ENCODE measurements around the gene FAM234B. TPM values are rescaled to one million over a fixed set of nuclear protein-coding genes. Genes with fewer than 3 reads are reported as not detected.

FAM234B gene
- total RNA-seq, 2 donors from 2014 or later = 4.5 to 8.5 TPM

GRCh38 chr12:13005649-13006048 is 38.5 kb upstream of the FAM234B start:
- Histone ChIP-seq H3K27me3 (replicated peaks; ENCODE audit: insufficient read depth) (no peaks in the 10 kb centered on the region), H3K4me3 (no peak overlapping the region), H3K27ac (no peak overlapping the region), H3K9me3 (no peaks in the 10 kb centered on the region), H3K4me1 (ENCODE audit: control insufficient read depth in 1 of 2, low read depth in 2 of 2) (no peaks in the 10 kb centered on the region), H3K36me3 (no peaks in the 10 kb centered on the region)
- no peak for TF ChIP-seq CTCF (IDR thresholded peaks at IDR 0.05)
- DNase-seq (ENCODE audit: low spot score) (no peak), ATAC-seq (ENCODE audit: insufficient number of reproducible peaks, low FRiP score, low read depth) (no peak)

- TF ChIP-seq CTCF (IDR thresholded peaks at IDR 0.05) = no peak
- H3K27ac ChIP-seq = no peak overlapping the region
- H3K36me3 ChIP-seq = no peaks in the 10 kb centered on the region
- H3K27me3 ChIP-seq (replicated peaks; ENCODE audit: insufficient read depth) = no peaks in the 10 kb centered on the region
- H3K4me1 ChIP-seq (ENCODE audit: control insufficient read depth in 1 of 2, low read depth in 2 of 2) = no peaks in the 10 kb centered on the region
- ATAC-seq (ENCODE audit: insufficient number of reproducible peaks, low FRiP score, low read depth) (no peak), DNase-seq (ENCODE audit: low spot score) (no peak)
- no peak overlapping the region for H3K4me3 ChIP-seq
- no peaks in the 10 kb centered on the region for H3K9me3 ChIP-seq
Measured at GRCh38 chr12:13007496-13008233, 36.5 kb upstream of the FAM234B start.

- Histone ChIP-seq H3K27me3 (replicated peaks; ENCODE audit: insufficient read depth) (no peaks in the 10 kb centered on the region), H3K4me3 (no peak overlapping the region), H3K4me1 (ENCODE audit: control insufficient read depth in 1 of 2, low read depth in 2 of 2) (no peaks in the 10 kb centered on the region), H3K27ac (no peak overlapping the region), H3K36me3 (no peaks in the 10 kb centered on the region), H3K9me3 (no peaks in the 10 kb centered on the region)
- DNase-seq (ENCODE audit: low spot score) = no peak
- ATAC-seq (ENCODE audit: insufficient number of reproducible peaks, low FRiP score, low read depth) = no peak
- TF ChIP-seq CTCF (IDR thresholded peaks at IDR 0.05) = no peak
Measured at GRCh38 chr12:13008741-13009380, 35.3 kb upstream of the FAM234B start.

GRCh38 chr12:13011098-13011497 is 33.1 kb upstream of the FAM234B start:
- Histone ChIP-seq H3K4me1 (ENCODE audit: control insufficient read depth in 1 of 2, low read depth in 2 of 2) (no peaks in the 10 kb centered on the region), H3K27me3 (replicated peaks; ENCODE audit: insufficient read depth) (no peaks in the 10 kb centered on the region), H3K4me3 (no peak overlapping the region), H3K36me3 (no peaks in the 10 kb centered on the region), H3K9me3 (no peaks in the 10 kb centered on the region), H3K27ac (no peak overlapping the region)
- no peak for TF ChIP-seq CTCF (IDR thresholded peaks at IDR 0.05)
- ATAC-seq (ENCODE audit: insufficient number of reproducible peaks, low FRiP score, low read depth) (no peak), DNase-seq (ENCODE audit: low spot score) (no peak)

GRCh38 chr12:13022851-13023271 is 21.3 kb upstream of the FAM234B start:
- ATAC-seq (ENCODE audit: insufficient number of reproducible peaks, low FRiP score, low read depth) = no peak
- DNase-seq (ENCODE audit: low spot score) = no peak

More at GRCh38 chr12:13022851-13023271, 21.3 kb upstream of the FAM234B start:
- Histone ChIP-seq H3K36me3 (no peaks in the 10 kb centered on the region), H3K4me1 (ENCODE audit: control insufficient read depth in 1 of 2, low read depth in 2 of 2) (peaks cover 12 to 20% of the 10 kb centered on the region in 2 donors), H3K27me3 (replicated peaks; ENCODE audit: insufficient read depth) (no peaks in the 10 kb centered on the region), H3K4me3 (no peak overlapping the region), H3K27ac (no peak overlapping the region), H3K9me3 (no peaks in the 10 kb centered on the region)
- no peak for TF ChIP-seq CTCF (IDR thresholded peaks at IDR 0.05)

Data from thoracic aorta (tissue), 2 donors.